Glutamatergic neuron (in vitro differentiated cells): ENCODE data around the gene ACTA1. TPM values are rescaled to one million over a fixed set of nuclear protein-coding genes. Genes with fewer than 3 reads are reported as not detected.

Source experiments
- DNase-seq: peaks from one replicate; pipeline ENCODE4 v3.0.0; 2022
- H3K27ac Mint-ChIP-seq: one replicate; pipeline ENCODE4 v1.8.0; 2020; ENCODE audit warnings: mild to moderate bottlenecking, mixed read lengths, inconsistent platforms; ENCODE audit not compliant: unreplicated experiment
- H3K27me3 Mint-ChIP-seq: one replicate; pipeline ENCODE4 v1.8.0; 2020; ENCODE audit warnings: mild to moderate bottlenecking, moderate library complexity, mixed read lengths, inconsistent platforms; ENCODE audit not compliant: unreplicated experiment
- H3K36me3 Mint-ChIP-seq: one replicate; pipeline ENCODE4 v1.8.0; 2020; ENCODE audit warnings: mild to moderate bottlenecking, mixed read lengths, inconsistent platforms; ENCODE audit not compliant: unreplicated experiment
- H3K4me1 Mint-ChIP-seq: one replicate; pipeline ENCODE4 v1.8.0; 2020; ENCODE audit warnings: mild to moderate bottlenecking, low read depth, mixed read lengths, inconsistent platforms; ENCODE audit not compliant: unreplicated experiment
- H3K4me3 Mint-ChIP-seq: one replicate; pipeline ENCODE4 v1.8.0; 2020; ENCODE audit warnings: mild to moderate bottlenecking, mixed read lengths, inconsistent platforms; ENCODE audit not compliant: unreplicated experiment
- H3K9me3 Mint-ChIP-seq: one replicate; pipeline ENCODE4 v1.8.0; 2020; ENCODE audit warnings: mild to moderate bottlenecking, moderate library complexity, mixed read lengths, inconsistent platforms; ENCODE audit not compliant: unreplicated experiment
- CTCF ChIP-seq: fragments of 200-600 bp; sonication (generic); IDR thresholded peaks from one replicate; pipeline ENCODE4 v1.5.0; 2021; ENCODE audit not compliant: partially characterized antibody, unreplicated experiment
- total RNA-seq: library from RNA; stranded (reverse); fragmentation: NEBNext Ultra II Directional; extraction: Animal tissue kit (Norgen Biotek cat#: 25700); gene quantifications from one replicate; pipeline ENCODE4 v1.2.1, GENCODE V29; 2021; ENCODE audit not compliant: unreplicated experiment

Gene ACTA1
- total RNA-seq, 1 donor from 2014 or later: 1.9 TPM

- Mint-ChIP-seq H3K27ac (peak overlapping the region; percentile 66), H3K9me3 (no peaks in the 10 kb centered on the region), H3K36me3 (no peaks in the 10 kb centered on the region), H3K4me1 (no peaks in the 10 kb centered on the region), H3K4me3 (no peak overlapping the region), H3K27me3 (no peaks in the 10 kb centered on the region)
- TF ChIP-seq CTCF: no peak
- DNase-seq: no peak
Measured at GRCh38 chr1:229461032-229461668, 27.3 kb upstream of the ACTA1 start.

GRCh38 chr1:229459815-229460214 is 25.9 kb upstream of the ACTA1 start:
- H3K36me3 Mint-ChIP-seq: no peaks in the 10 kb centered on the region
- DNase-seq: no peak

DNA sequence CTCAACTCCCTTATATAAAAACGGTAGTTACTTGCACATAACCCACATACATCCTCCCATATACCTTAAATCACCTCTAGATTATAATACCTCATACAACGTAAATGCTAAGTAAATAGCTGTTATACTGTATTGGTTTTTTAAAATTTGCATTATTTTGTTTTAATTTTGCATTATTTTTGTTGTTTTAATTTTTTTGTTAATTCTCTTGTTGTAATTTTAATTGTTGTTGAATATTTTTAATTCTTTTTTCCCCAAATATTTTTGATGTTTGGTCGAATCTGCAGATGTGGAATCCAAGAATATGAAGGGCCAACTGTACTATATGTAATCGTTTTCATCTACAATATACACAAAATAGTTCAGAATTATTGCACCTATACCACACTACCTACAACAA is 23.5 kb upstream of the ACTA1 start:
- Mint-ChIP-seq H3K9me3 (no peaks in the 10 kb centered on the region), H3K27me3 (no peaks in the 10 kb centered on the region), H3K36me3 (no peaks in the 10 kb centered on the region), H3K4me1 (no peaks in the 10 kb centered on the region), H3K4me3 (no peak overlapping the region), H3K27ac (no peak overlapping the region)
- no peak for TF ChIP-seq CTCF
- no peak for DNase-seq

More at GRCh38 chr1:229459815-229460214, 25.9 kb upstream of the ACTA1 start:
- no peak for TF ChIP-seq CTCF
- no peaks in the 10 kb centered on the region for H3K9me3 Mint-ChIP-seq
- H3K27ac Mint-ChIP-seq: no peak overlapping the region
- H3K4me3 Mint-ChIP-seq: no peak overlapping the region
- H3K27me3 Mint-ChIP-seq: no peaks in the 10 kb centered on the region
- no peaks in the 10 kb centered on the region for H3K4me1 Mint-ChIP-seq

GRCh38 chr1:229456016-229456415 is 22.1 kb upstream of the ACTA1 start:
- H3K4me3 Mint-ChIP-seq: no peak overlapping the region
- H3K27ac Mint-ChIP-seq: no peak overlapping the region
- H3K9me3 Mint-ChIP-seq: no peaks in the 10 kb centered on the region

More at GRCh38 chr1:229456016-229456415, 22.1 kb upstream of the ACTA1 start:
- Mint-ChIP-seq H3K4me1 (no peaks in the 10 kb centered on the region), H3K36me3 (no peaks in the 10 kb centered on the region), H3K27me3 (no peaks in the 10 kb centered on the region)
- DNase-seq: no peak
- TF ChIP-seq CTCF: no peak
